ENCODE results near the gene PIEZO2.

DNA sequence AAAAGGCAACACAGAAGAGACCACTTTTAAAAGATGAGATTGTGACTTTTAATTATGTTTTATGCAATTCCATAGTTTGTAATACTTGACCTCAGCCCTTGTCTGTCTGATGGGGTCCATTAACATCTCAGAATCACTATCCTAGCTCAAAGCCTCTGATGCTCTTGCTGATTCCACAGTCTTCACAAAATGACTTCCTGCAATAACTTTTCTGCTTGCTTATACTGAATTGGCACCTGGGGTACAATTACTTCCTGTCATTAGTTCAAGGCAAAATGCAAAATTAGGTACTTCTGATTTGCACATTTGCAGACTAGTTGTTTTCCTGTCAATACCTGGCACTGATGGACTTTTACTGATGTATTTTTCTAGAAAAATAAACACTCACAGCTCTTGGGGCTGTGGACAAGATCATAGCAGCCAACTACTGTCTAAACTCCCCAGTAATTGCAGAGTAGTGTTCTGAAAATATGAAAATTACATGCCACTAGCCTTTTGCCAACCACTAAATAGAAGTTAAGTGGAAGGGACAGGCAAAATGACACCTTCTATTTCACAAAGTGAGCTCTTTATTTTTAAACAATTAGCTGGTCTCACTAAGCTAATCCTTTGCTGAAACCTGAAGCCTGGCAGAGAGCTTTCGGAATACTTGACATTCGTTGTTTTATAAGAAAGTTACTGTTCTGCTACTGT, 129.1 kb downstream of the PIEZO2 start:
- TF ChIP-seq, protein P1, sequence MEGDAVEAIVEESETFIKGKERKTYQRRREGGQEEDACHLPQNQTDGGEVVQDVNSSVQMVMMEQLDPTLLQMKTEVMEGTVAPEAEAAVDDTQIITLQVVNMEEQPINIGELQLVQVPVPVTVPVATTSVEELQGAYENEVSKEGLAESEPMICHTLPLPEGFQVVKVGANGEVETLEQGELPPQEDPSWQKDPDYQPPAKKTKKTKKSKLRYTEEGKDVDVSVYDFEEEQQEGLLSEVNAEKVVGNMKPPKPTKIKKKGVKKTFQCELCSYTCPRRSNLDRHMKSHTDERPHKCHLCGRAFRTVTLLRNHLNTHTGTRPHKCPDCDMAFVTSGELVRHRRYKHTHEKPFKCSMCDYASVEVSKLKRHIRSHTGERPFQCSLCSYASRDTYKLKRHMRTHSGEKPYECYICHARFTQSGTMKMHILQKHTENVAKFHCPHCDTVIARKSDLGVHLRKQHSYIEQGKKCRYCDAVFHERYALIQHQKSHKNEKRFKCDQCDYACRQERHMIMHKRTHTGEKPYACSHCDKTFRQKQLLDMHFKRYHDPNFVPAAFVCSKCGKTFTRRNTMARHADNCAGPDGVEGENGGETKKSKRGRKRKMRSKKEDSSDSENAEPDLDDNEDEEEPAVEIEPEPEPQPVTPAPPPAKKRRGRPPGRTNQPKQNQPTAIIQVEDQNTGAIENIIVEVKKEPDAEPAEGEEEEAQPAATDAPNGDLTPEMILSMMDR (IDR thresholded peaks at IDR 0.05), result no peak
- no peak for TF ChIP-seq ZFX (IDR thresholded peaks at IDR 0.05; ENCODE audit: borderline replicate concordance)
